ENCODE data around the gene CDHR5. TPM values are rescaled to one million over a fixed set of nuclear protein-coding genes. Genes with fewer than 3 reads are reported as not detected.

CDHR5 gene
- polyA plus RNA-seq, 1 of the 3 experiments (the other 2 are of a cell fraction): not detected

DNA sequence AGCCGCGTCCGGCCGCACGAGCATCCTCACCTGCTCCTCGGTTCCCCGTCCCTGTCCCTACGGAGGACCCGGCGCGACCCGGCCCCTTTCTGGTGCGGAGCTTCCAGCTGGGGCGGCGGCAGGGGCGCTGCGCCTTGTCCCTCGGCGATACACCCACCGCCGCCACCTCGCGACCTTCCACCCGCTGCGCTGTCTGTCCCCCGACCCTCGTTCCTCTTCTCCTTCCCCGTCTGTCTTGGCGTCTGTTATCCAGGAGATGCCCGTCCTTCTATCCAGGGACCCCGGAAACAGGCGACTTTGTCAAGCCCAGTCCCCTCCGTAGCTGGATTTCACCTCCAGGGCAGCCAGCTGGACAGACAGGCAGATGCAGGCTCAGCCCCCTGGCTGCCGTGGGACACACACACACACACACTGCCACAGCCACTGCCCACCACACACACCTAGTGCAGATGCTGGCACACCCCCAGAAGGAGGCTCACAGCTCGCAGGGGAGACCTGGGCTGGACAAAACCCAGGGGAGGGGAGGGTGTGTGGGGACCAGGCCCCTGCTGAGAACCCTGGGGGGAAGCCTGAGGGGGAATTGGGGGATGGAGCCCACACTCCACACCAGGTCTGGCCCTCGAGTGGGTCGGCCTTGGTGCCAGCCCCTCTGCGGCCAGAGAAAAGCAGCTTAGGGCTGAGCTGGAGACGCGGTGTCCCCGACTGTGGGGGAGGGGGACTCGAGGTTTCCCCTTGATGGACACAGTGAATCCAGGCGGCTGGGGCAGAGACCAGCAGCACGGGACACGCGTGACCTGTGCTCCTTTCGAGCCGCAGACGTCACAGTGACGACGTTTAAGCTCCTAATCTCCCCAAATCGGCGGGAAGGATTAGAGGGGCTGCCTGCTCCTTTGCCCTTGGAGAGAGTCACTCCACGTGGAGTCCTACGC lies 13.1 kb upstream of the CDHR5 start (continued):
- TF ChIP-seq REST (IDR thresholded peaks at IDR 0.05; ENCODE audit: low read depth, low read length): no peak
- TF ChIP-seq, protein P1, sequence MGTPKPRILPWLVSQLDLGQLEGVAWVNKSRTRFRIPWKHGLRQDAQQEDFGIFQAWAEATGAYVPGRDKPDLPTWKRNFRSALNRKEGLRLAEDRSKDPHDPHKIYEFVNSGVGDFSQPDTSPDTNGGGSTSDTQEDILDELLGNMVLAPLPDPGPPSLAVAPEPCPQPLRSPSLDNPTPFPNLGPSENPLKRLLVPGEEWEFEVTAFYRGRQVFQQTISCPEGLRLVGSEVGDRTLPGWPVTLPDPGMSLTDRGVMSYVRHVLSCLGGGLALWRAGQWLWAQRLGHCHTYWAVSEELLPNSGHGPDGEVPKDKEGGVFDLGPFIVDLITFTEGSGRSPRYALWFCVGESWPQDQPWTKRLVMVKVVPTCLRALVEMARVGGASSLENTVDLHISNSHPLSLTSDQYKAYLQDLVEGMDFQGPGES (IDR thresholded peaks at IDR 0.05; ENCODE audit: low read depth, low read length): no peak

GRCh38 chr11:637333-637592 lies 12.5 kb upstream of the CDHR5 start:
- Histone ChIP-seq H3K4me1 (ENCODE audit: control insufficient read depth in 1 of 2, insufficient read depth in 2 of 2, low read depth in 1 of 2, low read length in 1 of 2) (peaks cover 0 to 12% of the 10 kb centered on the region in 2 experiments; a peak in 1 of 4 replicates), H4K20me1 (ENCODE audit: insufficient read depth) (peaks cover 7% of the 10 kb centered on the region; the same call in 1 of the 2 replicates), H3K4me2 (no peak overlapping the region), H3K27ac (ENCODE audit: low read depth in 2 of 2, low read length in 1 of 2) (no peak overlapping the region), H2AFZ (ENCODE audit: low read depth) (no peak overlapping the region), H3K4me3 (ENCODE audit: low read depth in 2 of 2, low read length in 1 of 2) (peak overlapping the region in 1 of 2 experiments; percentile 28; a peak in 1 of 4 replicates), H3K79me2 (ENCODE audit: insufficient read depth) (no peaks in the 10 kb centered on the region), H3K9ac (no peak overlapping the region), H3K9me3 (no peaks in the 10 kb centered on the region), H3F3A (replicated peaks; ENCODE audit: insufficient read depth) (peaks cover 9% of the 10 kb centered on the region), H3K36me3 (replicated peaks in 1 of 2; ENCODE audit: control insufficient read depth in 1 of 2, insufficient read depth in 2 of 2, low read length in 1 of 2) (no peaks in the 10 kb centered on the region), H3K27me3 (ENCODE audit: insufficient read depth) (no peaks in the 10 kb centered on the region), H3K9me2 (no peaks in the 10 kb centered on the region)
- DNase-seq: peak; percentile 65
- POLR2A ChIA-PET: no interaction called here
- CTCF ChIA-PET: interaction anchor here (0.8 to 1.5 kb wide), 4 partner anchors 45 to 158 kb away, joined by 3 to 4 read pairs (median 3); no protein-coding TSS in a partner anchor
- TF ChIP-seq TAF1 (IDR thresholded peaks at IDR 0.05; ENCODE audit: borderline replicate concordance, low read depth, low read length) (no peak), SMC3 (IDR thresholded peaks at IDR 0.05; ENCODE audit: low read depth, low read length) (no peak), TCF12 (IDR thresholded peaks at IDR 0.05) (no peak), GATA2 (CRISPR knock-in tag; IDR thresholded peaks at IDR 0.05) (no peak), NRF1 (IDR thresholded peaks at IDR 0.05; ENCODE audit: low read depth, low read length) (no peak), NFIC (IDR thresholded peaks at IDR 0.05; ENCODE audit: borderline replicate concordance) (no peak), MEF2A (IDR thresholded peaks at IDR 0.05; ENCODE audit: borderline replicate concordance, low read depth) (no peak), PBX3 (IDR thresholded peaks at IDR 0.05) (no peak), USF2 (IDR thresholded peaks at IDR 0.05; ENCODE audit: borderline replicate concordance, low read depth, low read length) (no peak), ELF1 (IDR thresholded peaks at IDR 0.05) (no peak), EP300 (IDR thresholded peaks at IDR 0.05; ENCODE audit: borderline replicate concordance in 1 of 2, low read depth in 1 of 2, low read length in 1 of 2) (no peak), CTCF (IDR thresholded peaks at IDR 0.05) (no peak), GABPA (IDR thresholded peaks at IDR 0.05; ENCODE audit: low read depth) (no peak), RCOR1 (IDR thresholded peaks at IDR 0.05; ENCODE audit: low read length) (no peak), FOSL2 (IDR thresholded peaks at IDR 0.05; ENCODE audit: borderline replicate concordance, low read depth) (no peak), EZH2phosphoT487 (IDR thresholded peaks at IDR 0.05; ENCODE audit: borderline replicate concordance, low read depth) (no peak)
- TF ChIP-seq, protein P1 (IDR thresholded peaks at IDR 0.05; ENCODE audit: low read depth, low read length): no peak
- WGBS (ENCODE audit: low lambda C conversion rate): 55% methylated on average over 16 of the region's 34 CpGs
